IPS-18c (cell line): Measurements from ENCODE around the gene SLC25A26.
"Not testable (repeated sequence)": the region's sequence is repeated elsewhere in the genome, so short reads cannot be mapped to it uniquely, and the experiment has no call there.

Source experiments
- H3K4me3 ChIP-seq: 2 replicates; pipeline ENCODE4 v1.7.0; 2013; ENCODE audit warnings: low read depth, mild to moderate bottlenecking, low read length, moderate library complexity; ENCODE audit not compliant: insufficient read depth
- H3K9me3 ChIP-seq: one replicate; pipeline ENCODE4 v1.6.1; 2013; ENCODE audit warnings: mild to moderate bottlenecking, low read length, moderate library complexity; ENCODE audit not compliant: control insufficient read depth, insufficient read depth

SLC25A26 gene

DNA sequence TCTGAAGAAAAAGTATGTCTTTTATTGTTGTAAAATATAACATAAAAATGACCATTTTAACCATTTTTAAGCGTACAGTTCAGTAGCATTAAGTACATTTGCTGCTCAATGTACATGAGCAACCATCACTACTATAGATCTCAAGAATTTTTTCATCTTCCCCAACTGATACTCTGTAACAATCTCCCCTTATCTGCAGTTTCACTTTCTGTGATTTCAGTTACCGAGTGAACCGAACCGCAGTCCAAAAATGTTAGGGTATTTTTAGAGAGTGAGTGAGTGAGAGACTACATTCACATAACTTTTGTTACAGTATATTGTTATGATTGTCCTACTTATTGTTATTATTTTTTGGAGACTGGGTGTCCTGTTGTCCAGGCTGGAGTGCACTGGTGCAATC is 9.0 kb upstream of the SLC25A26 start:
- H3K4me3 ChIP-seq, result no peak overlapping the region
- H3K9me3 ChIP-seq, result no peaks in the 10 kb centered on the region

DNA sequence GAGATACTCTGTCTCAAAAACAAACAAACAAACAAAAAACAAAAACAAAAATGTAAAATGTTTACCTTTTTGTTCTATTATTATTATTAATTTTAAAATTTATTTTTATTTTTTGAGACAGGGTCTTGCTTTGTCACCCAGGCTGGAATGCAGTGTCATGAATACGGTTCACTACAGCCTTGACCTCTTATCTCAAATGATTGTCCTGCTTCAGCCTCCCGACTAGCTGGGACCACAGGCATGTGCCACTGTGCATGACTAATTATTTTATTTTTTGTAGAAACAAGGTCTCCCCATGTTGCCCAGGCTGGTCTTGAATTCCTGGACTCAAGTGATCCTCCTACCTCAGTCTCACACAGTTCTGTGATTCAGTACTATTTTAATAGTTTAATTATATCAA is 5.7 kb upstream of the SLC25A26 start:
- no peaks in the 10 kb centered on the region for H3K9me3 ChIP-seq

DNA sequence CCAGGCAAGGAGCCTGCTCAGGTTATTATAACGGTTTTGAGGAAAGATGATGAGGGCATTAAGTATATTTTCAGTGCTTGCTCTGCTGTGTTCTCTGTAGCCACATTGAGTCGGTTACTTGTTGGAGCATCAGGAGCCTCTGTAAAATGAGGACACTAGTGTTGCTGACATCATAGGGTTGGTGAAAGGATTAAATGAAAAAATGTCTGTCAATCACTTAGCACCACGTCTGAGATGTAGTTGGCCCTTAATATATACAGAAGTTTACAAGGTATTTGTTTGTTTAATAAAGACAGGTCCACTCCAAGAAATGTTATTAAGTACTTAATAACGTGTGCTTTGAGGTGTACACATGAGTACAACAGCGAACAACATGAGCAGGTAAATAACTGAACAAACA is 735 bp upstream of the SLC25A26 start:
- Histone ChIP-seq H3K4me3 (peak overlapping the region; percentile 95; the same call in 1 of the 2 replicates), H3K9me3 (no peaks in the 10 kb centered on the region)

More for the DNA sequence above, 5.7 kb upstream of the SLC25A26 start:
- no peak overlapping the region for H3K4me3 ChIP-seq

DNA sequence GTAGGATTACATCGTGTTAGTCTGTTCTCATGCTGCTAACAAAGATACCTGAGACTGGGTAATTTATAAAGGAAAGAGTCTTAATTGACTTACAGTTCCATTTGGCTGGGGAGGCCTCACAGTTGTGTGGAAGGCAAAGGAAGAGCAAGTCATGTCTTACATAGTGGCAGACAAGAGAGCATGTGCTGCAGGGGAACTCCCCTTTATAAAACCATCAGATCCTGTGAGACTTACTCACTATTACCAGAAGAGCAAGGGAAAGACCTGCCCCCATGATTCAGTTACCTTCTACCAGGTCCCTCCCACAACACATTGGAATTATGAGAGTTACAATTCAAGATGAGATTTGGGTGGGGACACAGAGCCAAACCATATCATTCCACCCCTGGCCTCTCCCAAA is 3.4 kb downstream of the SLC25A26 start:
- Histone ChIP-seq H3K4me3 (no peak overlapping the region), H3K9me3 (no peaks in the 10 kb centered on the region)

DNA sequence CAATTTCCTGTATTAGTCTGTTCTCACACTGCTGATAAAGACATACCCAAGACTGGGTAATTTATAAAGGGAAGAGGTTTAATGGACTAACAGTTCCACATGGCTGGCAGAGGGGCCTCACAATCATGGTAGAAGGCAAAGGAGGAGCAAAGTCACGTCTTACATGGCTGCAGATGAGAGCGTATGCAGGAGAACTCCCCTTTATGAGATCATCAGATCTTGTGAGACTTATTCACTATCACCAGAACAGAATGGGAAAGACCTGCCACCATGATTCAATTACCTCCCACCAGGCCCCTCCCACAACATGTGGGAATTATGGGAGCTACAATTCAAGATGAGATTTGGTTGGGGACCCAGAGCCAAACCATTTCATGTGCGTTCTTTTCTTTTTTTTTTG is 5.3 kb downstream of the SLC25A26 start:
- H3K4me3 ChIP-seq, H3K9me3 ChIP-seq: not testable (repeated sequence)

DNA sequence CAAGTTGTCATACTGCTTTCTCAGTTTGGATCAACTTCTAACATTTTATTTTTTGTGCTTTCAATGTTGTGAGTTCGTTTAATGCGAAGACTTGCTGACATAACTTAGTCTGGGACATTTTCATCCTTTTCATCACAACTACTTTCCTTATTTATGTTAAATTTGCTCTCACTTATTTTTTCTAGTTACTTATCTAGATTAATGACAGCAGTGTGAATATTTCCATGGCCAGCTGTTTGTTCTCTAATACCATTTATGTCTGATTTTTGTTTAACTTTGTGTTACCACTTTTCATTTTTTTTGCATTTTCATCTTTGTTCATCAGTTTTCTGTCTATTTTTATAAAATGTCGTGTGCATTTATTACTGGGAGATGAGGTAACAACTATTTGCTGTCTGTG is 6.2 kb downstream of the SLC25A26 start:
- Histone ChIP-seq H3K4me3 (no peak overlapping the region), H3K9me3 (no peaks in the 10 kb centered on the region)

DNA sequence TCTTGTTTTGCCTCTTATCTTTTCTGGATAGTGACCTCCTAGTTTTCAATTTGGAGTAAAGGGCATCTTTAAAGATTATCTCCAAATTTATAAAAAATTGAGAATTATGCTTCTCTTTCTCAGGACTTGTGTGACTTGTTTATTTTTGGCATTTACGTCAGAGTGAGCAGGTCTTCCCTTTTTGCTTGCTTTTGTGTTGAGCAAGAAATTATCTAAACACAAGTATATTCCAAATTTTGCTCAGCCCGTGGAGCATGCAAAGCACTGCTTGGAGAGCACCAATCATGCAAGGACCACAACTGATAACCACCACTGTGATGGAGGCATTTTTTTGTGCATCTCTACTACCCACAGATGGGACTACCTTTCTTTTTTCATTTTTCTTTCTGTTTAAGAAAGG is 7.1 kb downstream of the SLC25A26 start:
- no peaks in the 10 kb centered on the region for H3K9me3 ChIP-seq
- H3K4me3 ChIP-seq, result no peak overlapping the region

DNA sequence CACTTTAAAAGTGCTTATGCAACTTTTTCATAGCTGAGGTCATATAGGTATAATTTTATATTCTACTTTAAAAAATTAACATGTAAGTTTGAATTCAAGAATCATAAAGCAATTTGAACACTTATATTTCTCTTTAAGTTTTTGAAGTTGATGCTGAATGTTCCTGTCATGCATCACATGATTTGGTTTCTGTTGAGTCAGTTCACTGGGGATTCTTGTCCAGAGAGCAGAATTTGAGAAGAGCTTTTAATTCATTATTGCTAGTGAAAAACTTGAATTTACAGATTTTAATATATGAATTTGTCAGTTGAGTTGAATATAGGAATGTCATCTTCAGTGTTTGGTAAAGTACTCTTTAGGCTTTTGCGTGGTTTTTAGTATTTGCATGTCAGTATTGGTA is 7.9 kb downstream of the SLC25A26 start:
- no peak overlapping the region for H3K4me3 ChIP-seq

DNA sequence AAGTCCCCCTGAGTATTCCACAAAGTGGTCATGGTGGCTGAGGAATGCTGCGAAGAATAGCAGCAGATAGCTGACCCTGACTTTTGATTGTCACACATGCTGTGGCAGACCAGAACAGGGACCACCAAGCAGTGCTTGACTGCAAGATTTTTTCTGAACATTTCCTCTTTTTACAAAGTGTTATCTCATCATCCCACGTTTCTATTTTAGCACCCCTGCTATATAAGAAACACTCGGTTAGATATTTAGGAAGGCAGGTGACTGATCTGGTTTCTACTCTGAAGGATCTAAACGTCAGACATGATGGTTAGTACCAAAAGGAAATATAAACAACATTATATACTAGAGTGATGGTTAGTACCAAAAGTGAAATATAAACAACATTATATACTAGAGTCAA is 9.1 kb downstream of the SLC25A26 start:
- Histone ChIP-seq H3K9me3 (no peaks in the 10 kb centered on the region), H3K4me3 (no peak overlapping the region)

More for the DNA sequence above, 7.9 kb downstream of the SLC25A26 start:
- H3K9me3 ChIP-seq, result no peaks in the 10 kb centered on the region

DNA sequence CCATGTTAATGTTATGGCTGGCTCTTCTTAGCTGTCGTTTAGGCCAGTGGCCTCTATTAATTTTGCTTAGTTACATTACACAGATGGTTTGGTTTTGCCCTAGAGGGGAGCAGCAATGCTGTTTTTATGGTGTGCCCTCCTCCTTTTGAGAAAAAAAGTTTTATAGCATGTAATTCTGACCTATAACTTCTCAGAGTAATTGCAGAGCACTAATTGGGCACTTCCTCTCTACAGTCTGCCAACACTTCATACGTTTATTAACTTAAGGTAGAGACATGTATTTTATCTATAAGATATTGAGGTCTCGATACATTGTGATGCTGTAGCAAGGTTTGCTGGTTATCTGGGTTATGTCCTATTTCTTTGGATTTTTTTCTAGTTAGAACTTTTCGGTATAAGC is 12.2 kb downstream of the SLC25A26 start:
- Histone ChIP-seq H3K4me3 (no peak overlapping the region), H3K9me3 (no peaks in the 10 kb centered on the region)

DNA sequence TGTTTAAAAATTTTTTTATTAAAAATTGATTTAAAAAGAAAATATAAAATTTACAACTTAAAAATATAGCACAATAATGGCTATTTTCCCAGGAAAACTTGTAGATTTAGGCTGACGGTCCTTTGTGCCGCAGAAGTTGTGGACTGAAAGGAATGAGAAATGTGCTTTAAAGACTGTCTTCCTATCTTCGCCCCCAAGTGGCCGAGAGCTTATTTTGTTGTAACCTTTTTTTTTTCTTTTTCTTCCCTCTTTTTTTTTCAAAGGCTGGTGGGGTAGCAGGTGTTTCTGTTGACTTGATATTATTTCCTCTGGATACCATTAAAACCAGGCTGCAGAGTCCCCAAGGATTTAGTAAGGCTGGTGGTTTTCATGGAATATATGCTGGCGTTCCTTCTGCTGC is 15.5 kb downstream of the SLC25A26 start:
- Histone ChIP-seq H3K4me3 (no peak overlapping the region), H3K9me3 (no peaks in the 10 kb centered on the region)

DNA sequence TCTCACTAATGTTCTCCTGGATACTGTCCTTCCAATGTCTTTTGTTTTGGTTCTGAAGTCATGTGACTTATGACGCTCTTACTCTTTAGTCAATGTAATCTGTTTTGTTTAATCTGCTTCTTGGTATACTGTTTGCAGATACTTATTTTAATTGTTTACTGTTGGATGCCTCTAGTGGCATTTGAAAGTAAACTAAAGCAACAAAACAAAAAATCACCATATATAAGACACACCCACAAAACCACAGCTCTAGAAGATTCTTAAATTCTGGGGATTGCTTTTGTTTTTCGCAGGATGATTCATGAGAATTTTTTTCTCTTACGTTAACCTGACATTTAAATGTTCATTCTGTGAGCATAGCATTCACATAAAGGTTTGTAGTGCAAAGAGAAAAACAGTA is 16.8 kb downstream of the SLC25A26 start:
- H3K4me3 ChIP-seq, result no peak overlapping the region
- no peaks in the 10 kb centered on the region for H3K9me3 ChIP-seq

DNA sequence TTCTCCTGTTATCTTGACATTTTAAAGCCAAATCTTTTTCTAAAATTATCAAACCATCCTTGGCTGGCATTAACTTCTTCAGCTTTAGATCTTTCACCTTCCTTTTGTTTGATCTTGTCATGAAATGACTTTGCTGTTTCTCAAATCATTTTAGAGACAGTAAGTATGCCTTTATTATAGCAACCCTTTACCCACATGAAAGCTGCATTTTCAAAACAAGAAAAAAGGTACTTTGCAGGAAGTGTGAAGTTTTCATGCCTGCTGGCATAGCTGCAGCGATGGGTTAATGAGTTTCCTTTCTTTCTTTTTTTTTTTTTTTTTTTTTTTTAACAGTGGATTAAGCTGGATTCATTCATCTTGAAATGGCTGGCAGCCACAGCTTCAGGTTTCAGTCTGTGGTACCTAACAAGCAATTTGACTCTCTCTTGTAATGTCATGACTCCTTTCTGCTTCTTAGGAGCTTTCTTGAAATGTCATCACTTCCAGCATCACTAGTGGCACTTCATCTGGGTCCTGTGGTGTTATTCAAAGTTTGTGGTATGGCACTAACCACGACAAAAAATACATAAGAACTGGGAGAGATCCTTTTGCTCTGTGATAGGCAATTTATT is 18.8 kb downstream of the SLC25A26 start:
- Histone ChIP-seq H3K9me3 (no peaks in the 10 kb centered on the region), H3K4me3 (no peak overlapping the region)

DNA sequence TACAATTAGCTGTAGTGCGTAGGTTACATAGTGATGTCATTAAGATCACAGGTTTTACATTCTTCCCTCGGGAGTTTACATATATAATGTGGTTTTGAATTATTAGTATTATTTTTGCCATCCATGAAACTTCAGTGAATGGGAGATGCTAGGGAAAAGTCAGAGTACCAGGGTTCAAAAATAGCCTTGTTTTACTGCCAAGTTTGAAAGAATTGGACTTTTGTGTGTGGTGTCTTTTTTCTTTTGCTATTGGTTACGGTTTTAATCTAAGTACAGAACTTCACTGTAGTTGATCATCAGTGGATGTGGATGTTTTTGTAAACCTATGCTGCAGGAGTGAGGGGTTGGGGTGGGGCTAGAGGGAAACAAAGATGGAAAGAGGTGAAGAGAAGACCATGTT is 20.7 kb downstream of the SLC25A26 start:
- Histone ChIP-seq H3K4me3 (no peak overlapping the region), H3K9me3 (no peaks in the 10 kb centered on the region)

DNA sequence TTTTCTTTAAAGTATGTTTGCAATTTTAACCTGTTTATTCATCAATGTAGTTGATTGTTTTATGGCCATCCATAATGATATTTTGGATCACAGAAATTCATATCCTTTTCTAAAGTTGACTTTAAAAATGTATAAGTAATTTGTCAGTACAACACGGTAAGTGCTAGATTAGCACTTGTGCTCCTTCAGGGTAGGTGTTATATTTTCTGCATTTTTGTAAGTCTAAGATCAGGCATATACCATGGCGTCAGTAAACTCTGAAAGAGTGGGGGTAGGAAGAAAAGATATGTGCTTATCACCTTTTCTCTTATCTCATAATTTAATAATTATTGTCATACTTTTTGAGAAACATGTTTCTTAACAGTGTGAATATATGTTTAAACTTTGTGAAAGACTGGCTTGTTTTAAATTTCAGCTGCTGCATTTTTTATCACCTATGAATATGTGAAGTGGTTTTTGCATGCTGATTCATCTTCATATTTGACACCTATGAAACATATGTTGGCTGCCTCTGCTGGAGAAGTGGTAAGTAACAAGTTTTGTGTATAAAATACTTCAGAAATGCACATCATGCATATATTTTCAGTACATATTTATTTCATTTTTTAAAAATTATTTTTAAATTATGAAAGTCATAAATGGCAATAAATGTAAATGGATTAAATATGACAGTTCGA is 22.1 kb downstream of the SLC25A26 start:
- H3K4me3 ChIP-seq, result no peak overlapping the region
- H3K9me3 ChIP-seq, result no peaks in the 10 kb centered on the region

DNA sequence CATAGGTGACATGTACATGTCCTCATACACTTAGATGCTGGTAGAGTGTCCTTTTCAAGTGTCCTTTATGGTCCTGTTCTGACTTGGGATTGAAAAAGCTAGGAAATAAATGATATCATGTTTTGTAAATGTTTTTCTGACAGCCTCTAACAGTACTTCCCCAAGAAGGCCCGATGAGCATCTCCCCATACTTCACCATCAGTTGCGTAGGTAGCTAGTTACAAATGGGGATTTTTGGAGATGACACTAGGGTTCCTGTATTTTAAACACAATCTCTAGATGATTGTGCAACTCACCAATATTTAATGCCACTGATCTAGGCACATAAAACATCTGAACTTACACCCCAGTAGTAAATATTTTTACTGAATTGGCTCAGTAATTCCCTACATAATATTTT is 27.8 kb downstream of the SLC25A26 start:
- Histone ChIP-seq H3K9me3 (no peaks in the 10 kb centered on the region), H3K4me3 (no peak overlapping the region)

DNA sequence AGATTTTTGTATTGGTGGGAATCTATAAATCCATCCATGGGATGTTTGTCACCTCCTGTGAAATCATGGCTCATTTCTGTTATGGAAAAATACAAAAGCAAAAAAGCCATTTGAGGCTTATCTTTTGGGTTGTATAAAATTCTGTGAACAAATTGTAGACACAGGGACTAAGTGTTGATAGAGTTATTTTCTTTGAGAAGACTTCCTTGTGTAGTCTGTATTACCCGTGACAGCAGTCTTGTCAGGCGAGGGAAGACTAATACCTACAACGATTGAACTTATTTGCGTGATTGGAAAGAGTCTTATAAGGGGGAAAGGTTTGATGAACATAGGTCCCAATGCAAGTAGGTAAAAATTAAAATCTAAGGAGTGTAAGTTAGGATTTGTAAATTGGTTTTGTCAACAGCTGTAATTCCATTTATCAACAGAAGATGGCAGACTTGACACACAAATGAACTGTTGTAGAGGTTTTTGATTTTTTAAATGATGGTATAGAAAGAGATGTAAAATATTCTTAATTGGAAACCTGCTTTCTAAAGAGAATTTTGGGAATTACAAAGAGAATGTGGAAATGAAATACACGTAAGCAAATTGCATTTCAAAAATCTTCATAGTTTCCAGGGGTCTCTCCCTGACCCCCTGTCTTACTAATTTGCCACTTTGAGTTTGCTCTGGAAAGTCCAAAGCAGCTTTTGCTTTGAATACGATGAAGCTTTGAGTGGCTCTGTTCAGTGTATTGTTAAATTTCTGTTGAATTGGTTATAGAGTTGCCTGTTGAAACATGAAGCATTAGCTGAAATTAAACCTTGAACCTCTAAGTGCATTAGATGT is 33.2 kb downstream of the SLC25A26 start:
- H3K9me3 ChIP-seq, result no peaks in the 10 kb centered on the region

DNA sequence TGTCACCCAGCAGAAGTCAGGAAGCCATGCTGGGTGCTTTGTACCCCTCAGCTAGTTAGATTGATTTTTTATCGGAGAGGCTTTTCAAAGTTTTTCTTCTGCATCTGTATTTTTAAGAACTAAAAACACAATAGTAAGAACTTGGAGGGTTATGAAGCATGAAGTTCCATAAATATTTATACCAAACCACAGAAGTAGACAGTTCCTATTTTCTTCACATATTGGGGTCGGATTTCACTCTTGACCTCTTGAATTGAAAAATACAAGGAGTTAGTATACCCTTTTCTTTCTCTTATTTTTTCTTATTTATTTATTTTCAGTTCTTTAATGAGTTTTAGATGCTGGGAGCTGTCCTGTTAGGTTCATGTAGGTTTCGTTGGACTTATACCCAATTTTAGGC is 35.1 kb downstream of the SLC25A26 start:
- H3K9me3 ChIP-seq, result no peaks in the 10 kb centered on the region
- no peak overlapping the region for H3K4me3 ChIP-seq

More for the DNA sequence above, 33.2 kb downstream of the SLC25A26 start:
- H3K4me3 ChIP-seq, result no peak overlapping the region
